Measurements from ENCODE around the gene APIP.

APIP gene

GRCh38 chr11:34887260-34887659, 28.9 kb downstream of the APIP start:
- TF ChIP-seq, protein P1, sequence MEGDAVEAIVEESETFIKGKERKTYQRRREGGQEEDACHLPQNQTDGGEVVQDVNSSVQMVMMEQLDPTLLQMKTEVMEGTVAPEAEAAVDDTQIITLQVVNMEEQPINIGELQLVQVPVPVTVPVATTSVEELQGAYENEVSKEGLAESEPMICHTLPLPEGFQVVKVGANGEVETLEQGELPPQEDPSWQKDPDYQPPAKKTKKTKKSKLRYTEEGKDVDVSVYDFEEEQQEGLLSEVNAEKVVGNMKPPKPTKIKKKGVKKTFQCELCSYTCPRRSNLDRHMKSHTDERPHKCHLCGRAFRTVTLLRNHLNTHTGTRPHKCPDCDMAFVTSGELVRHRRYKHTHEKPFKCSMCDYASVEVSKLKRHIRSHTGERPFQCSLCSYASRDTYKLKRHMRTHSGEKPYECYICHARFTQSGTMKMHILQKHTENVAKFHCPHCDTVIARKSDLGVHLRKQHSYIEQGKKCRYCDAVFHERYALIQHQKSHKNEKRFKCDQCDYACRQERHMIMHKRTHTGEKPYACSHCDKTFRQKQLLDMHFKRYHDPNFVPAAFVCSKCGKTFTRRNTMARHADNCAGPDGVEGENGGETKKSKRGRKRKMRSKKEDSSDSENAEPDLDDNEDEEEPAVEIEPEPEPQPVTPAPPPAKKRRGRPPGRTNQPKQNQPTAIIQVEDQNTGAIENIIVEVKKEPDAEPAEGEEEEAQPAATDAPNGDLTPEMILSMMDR (IDR thresholded peaks at IDR 0.05), result no peak
- no peak overlapping the region for H3K27ac ChIP-seq
- no peak for DNase-seq (ENCODE audit: low spot score)

DNA sequence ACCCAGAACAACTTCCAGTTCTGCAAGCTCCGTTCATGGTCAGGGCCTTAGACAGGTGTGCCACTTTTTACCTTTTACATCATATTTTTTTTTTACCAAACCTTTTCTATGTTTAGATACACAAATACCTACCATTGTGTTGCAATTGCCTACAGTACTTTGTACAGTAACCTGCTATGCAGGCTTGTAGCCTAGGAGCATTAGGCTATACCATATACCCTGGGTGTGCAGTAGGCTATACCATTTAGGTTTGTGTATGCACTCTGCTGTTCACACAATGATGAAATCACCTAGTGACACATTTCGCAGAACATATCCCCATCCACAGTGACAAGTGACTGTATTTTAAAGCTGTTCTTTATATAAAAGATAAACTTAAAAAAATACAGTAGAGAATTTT, 29.6 kb downstream of the APIP start:
- Histone ChIP-seq H3K27ac (no peak overlapping the region), H3K4me3 (no peak overlapping the region)
- DNase-seq (ENCODE audit: low spot score), result no peak
- TF ChIP-seq, protein P1 (IDR thresholded peaks at IDR 0.05), result no peak

More at GRCh38 chr11:34887260-34887659, 28.9 kb downstream of the APIP start:
- no peak overlapping the region for H3K4me3 ChIP-seq

DNA sequence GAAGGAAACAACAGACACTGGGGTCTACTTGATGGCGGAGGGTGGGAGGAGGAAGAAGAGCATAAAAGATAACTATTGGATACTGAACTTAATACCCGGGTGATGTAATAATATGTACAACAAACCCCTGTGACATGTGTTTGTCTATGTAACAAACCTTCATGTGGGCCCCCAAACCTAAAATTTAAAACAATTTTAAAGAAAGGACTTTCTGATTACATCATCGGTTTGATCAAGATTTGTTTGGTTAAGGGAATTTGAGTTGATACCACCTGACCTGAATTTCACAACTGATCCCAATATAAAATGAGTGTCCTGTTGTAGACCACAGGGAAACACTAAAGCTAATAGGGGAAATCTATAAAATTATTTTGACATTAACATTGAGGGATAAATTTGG, 34.3 kb downstream of the APIP start:
- no peak for DNase-seq (ENCODE audit: low spot score)
- TF ChIP-seq, protein P1 (IDR thresholded peaks at IDR 0.05), result no peak
- Histone ChIP-seq H3K27ac (no peak overlapping the region), H3K4me3 (no peak overlapping the region)

GRCh38 chr11:34877375-34877975, 38.7 kb downstream of the APIP start:
- Histone ChIP-seq H3K27ac (no peak overlapping the region), H3K4me3 (no peak overlapping the region)
- TF ChIP-seq, protein P1 (IDR thresholded peaks at IDR 0.05), result no peak
- DNase-seq (ENCODE audit: low spot score), result no peak

DNA sequence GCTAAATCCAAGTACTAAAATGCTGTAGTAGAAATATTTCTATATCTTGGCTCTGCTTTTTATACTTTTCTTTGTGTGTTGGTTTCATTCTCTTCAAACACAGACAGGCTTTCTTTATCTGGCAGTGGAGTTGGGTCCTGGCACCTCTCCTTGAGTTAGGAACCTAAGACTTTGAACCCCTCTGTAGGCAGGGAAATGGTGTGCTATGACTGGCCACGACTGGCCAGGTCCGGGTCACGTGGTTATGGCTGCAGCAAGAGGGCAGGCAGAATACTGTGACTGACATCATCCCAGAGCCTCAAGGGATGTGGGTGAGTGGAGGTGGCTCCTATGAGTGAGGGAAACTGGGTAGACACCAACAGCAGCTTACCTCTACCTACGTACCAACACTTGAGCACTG, 42.0 kb downstream of the APIP start:
- TF ChIP-seq, protein P1 (IDR thresholded peaks at IDR 0.05), result no peak
- DNase-seq (ENCODE audit: low spot score), result no peak
- no peak overlapping the region for H3K4me3 ChIP-seq
- no peak overlapping the region for H3K27ac ChIP-seq

GRCh38 chr11:34870548-34871196, 45.5 kb downstream of the APIP start:
- no peak overlapping the region for H3K27ac ChIP-seq
- TF ChIP-seq, protein P1 (IDR thresholded peaks at IDR 0.05), result no peak
- DNase-seq (ENCODE audit: low spot score), result no peak
- H3K4me3 ChIP-seq, result no peak overlapping the region

DNA sequence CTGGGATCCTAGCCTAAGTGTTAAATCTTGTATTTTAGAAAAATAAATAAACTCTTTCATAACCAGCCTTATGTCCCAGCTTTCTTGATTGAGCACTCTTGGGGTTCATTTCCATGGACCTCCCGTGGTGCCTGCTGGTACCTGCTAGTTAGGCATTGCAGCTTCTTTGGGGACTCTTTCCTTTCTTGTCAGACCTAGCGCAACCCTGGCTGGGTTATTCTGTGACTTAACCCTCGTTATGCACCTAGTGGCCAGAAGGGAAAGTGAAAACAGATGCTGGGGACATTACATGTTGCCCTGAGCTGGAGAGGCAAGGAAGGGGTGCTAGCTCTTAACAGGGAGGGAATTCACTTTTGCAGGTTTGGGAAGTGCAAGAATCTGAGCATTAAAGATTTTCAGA, 46.8 kb downstream of the APIP start:
- TF ChIP-seq, protein P1 (IDR thresholded peaks at IDR 0.05), result no peak
- H3K4me3 ChIP-seq, result no peak overlapping the region

More for the DNA sequence above, 46.8 kb downstream of the APIP start:
- DNase-seq (ENCODE audit: low spot score), result no peak
- no peak overlapping the region for H3K27ac ChIP-seq

Measured in coronary artery (tissue), 2 donors.